Stimulated activated CD4-positive, alpha-beta T cell treated with anti-CD3 and anti-CD28 coated beads, Interleukin-15, amount 100 ng/mL, for 24 hours (primary cell): Measurements from ENCODE around the gene GPR33.
"Not testable (repeated sequence)": the region's sequence is repeated elsewhere in the genome, so short reads cannot be mapped to it uniquely, and the experiment has no call there.

Experiments
- DNase-seq: peaks from one replicate; pipeline ENCODE4 v3.0.0-alpha.2; 2020

GPR33 gene

DNA sequence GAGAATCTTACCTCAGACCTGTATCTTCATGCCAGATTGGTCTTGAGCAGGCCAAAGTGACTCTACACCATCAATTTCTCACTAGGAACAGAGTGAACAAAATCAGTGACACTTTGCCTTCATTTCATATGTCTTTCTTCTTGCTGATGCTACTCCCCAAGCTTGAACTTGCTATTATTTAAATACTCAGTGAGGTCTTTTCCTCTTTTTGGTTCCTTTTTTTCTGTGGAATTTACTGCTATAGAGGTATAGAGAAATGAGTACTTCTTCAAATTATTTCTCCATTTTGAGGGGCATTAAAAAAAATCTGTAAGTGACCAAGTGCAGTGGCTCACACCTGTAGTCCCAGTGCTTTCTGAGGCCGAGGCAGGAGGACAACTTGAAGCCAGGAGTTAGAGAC, at the start of gene GPR33:
Gene GPR33 (minus strand): TSS at position 154 of the 400 bp plus-strand sequence. CDS start 4,074 bp downstream, outside the sequence.
- DNase-seq: no peak

GRCh38 chr14:31536201-31536960, 48.5 kb upstream of the GPR33 start:
- DNase-seq: no peak

- DNase-seq: no peak
Observed at GRCh38 chr14:31530136-31530535, 42.3 kb upstream of the GPR33 start.

GRCh38 chr14:31529053-31529452, 41.2 kb upstream of the GPR33 start:
- no peak for DNase-seq

- no peak for DNase-seq
Observed at GRCh38 chr14:31527546-31527945, 39.7 kb upstream of the GPR33 start.

GRCh38 chr14:31527087-31527486, 39.2 kb upstream of the GPR33 start:
- no peak for DNase-seq

GRCh38 chr14:31510855-31511254, 23.0 kb upstream of the GPR33 start:
- DNase-seq: no peak

- DNase-seq: no peak
Observed at GRCh38 chr14:31510222-31510621, 22.4 kb upstream of the GPR33 start.

GRCh38 chr14:31508135-31508534, 20.3 kb upstream of the GPR33 start:
- DNase-seq: no peak

DNA sequence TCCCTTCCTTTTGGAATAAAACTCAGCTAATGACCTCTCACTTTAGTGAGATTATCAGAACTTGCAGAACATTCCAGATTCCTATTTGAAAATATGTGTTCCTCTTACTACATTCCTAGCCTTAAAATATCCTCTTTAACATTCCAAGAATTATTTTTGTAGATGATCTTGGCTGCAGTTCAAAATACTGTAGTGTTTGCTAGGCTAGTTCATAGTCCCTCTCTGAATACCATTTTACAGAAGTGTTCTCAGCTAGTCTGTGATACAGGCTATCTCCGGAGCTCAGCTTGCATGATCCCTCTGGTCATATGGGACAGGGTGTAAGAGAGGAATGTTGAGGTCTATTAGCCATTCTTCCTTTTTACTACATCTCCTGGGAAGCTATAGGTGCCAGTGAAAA, 17.6 kb upstream of the GPR33 start:
- DNase-seq: no peak

- no peak for DNase-seq
Observed at GRCh38 chr14:31501870-31502269, 14.0 kb upstream of the GPR33 start.

GRCh38 chr14:31492759-31493498, 5.1 kb upstream of the GPR33 start:
- DNase-seq: no peak

- no peak for DNase-seq
Observed at GRCh38 chr14:31489691-31490090, 1.9 kb upstream of the GPR33 start.

- no peak for DNase-seq
Observed at GRCh38 chr14:31486764-31487163, 1.1 kb downstream of the GPR33 start.

GRCh38 chr14:31484754-31485153, 3.1 kb downstream of the GPR33 start:
- no peak for DNase-seq

DNA sequence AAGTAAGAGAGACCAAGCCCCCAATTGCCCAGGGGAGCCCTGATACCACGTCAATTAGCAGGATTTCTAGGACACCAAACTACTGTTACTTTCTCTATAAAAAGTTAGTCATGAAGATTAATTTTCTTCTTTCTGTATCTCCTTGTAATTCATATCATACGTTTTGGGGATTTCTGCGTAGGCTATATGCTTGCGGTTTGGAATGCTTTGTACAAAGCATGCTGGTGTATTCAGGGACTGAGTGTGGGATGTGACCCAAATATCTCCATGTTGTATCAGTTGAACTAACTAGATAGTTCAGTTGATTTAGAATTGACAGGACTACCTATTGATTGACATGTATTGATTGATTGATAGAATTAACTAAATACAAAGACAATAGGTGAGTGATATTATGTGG, 7.7 kb downstream of the GPR33 start:
- DNase-seq: no peak

GRCh38 chr14:31479027-31479426, 8.8 kb downstream of the GPR33 start:
- no peak for DNase-seq

DNA sequence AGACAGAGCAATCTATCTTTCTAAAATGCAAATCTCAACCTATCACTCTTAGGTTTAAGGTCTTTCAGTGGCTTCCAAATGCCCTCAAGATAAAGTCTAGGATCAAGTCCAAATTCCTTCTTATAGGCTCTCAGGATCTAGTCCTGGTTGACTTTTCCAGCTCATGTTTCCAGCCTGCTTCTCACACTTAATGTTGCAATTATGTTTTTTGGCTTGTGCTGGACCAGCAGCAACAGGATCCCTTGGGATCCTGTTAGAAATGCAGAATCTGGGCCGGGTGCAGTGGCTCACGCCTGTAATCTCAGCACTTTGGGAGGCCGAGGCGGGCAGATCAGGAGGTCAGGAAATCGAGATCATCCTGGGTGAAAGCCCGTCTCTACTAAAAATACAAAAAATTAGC, 10.6 kb downstream of the GPR33 start:
- no peak for DNase-seq

- no peak for DNase-seq
Observed at GRCh38 chr14:31476131-31476866, 11.5 kb downstream of the GPR33 start.

DNA sequence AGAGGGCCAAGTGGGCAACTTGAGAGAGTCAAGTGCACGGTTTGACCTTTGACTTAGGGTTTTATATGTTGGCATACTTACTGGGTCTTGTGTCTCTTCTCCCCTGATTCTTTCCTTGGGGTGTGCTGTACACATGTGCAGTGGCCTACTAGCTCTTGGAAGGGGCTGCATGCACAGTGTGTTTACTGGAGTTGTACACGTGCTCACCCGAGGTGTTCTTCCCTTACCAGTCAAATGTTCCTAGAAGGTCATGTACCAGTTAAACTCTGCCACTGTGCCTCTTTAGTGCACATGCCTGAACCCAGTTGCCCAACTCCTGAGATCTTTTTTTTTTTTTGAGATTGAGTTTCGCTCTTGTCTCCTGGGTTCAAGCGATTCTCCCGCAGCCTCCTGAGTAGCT, 21.3 kb downstream of the GPR33 start:
- DNase-seq: no peak

DNA sequence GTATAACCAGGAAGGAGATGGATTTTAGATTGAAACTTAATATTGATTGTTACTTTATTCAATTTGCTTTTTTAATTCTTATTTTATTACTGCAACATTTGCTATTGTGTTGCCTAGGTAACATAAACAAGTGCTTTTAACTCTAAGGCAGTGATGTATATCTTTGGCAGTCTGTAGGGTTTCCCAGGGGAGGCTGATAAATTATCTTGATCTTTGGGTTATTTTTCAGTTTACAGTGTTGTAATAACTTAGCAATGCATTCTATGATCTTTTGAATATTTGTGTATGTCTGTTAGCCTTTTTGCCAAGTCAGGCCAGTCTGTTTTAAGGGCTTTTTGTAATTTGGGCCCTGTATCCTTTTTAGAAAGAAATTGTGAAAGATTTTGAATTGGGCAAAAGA, 22.7 kb downstream of the GPR33 start:
- DNase-seq: no peak

DNA sequence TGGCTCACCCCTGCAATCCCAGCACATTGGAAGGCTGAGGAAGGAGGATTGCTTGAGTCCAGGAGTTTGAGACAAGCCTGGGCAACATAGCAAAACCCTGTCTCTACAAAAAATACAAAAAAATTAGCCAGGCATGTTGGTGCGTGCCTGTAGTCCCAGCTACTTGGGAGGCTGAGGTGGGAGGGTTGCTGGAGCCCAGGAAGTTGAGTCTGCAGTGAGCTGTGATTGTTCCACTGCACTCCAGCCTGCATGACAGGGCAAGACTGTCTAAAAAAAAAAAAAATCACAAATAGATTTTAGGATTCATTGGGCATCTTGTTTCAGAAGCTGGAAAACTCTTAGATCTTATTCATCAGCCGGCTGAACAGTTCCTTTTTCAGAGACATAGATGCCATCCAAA, 25.4 kb downstream of the GPR33 start:
- DNase-seq: not testable (repeated sequence)

DNA sequence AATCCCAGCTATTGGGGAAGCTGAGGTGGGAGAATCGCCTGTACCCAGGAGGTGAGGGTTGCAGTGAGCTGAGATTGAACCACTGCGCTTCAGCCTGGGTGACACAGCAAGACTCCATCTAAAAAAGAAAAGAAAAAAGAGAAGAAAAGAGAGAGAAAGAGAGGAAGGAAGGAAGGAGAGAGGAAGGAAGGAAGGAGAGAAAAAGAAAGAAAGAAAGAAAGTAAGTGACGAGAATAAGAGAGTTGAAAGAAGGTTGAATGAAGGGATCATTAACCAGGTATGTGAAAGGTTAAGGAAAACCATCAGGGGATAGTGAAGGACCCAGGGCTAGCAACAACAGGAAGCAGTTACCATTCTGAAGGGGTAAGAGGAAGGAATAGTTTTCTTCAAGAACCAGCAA, 26.3 kb downstream of the GPR33 start:
- no peak for DNase-seq
